Endodermal cell (in vitro differentiated cells): Measurements from ENCODE around the gene KATNB1. TPM values are rescaled to one million over a fixed set of nuclear protein-coding genes. Genes with fewer than 3 reads are reported as not detected.
"Not testable (repeated sequence)": the region's sequence is repeated elsewhere in the genome, so short reads cannot be mapped to it uniquely, and the experiment has no call there.

Experiments
- DNase-seq: peaks from one replicate; pipeline ENCODE4 v3.0.0-alpha.2; 2017
- H3K27ac ChIP-seq: 2 replicates; pipeline ENCODE4 v1.5.1; 2013; ENCODE audit warnings: mild to moderate bottlenecking, low read depth, low read length, moderate library complexity
- H3K27me3 ChIP-seq: 2 replicates; pipeline ENCODE4 v1.6.1; 2013; ENCODE audit warnings: mild to moderate bottlenecking, low read length, moderate library complexity; ENCODE audit not compliant: insufficient read depth, control insufficient read depth, poor library complexity, severe bottlenecking
- H3K36me3 ChIP-seq: 2 replicates; pipeline ENCODE4 v1.7.0; 2013; ENCODE audit warnings: mild to moderate bottlenecking, low read length, moderate library complexity; ENCODE audit not compliant: control insufficient read depth, insufficient read depth
- H3K4me1 ChIP-seq: one replicate; pipeline ENCODE4 v1.7.0; 2013; ENCODE audit warnings: low read length; ENCODE audit not compliant: control insufficient read depth, insufficient read depth
- H3K4me3 ChIP-seq: 2 replicates; pipeline ENCODE4 v1.5.1; 2013; ENCODE audit warnings: mild to moderate bottlenecking, low read length, moderate library complexity
- H3K9ac ChIP-seq: 2 replicates; pipeline ENCODE4 v1.6.1; 2013; ENCODE audit warnings: mild to moderate bottlenecking, low read length, moderate library complexity; ENCODE audit not compliant: poor library complexity, severe bottlenecking; ENCODE audit errors: extremely low read depth
- H3K9me3 ChIP-seq: 2 replicates; pipeline ENCODE4 v1.6.1; 2013; ENCODE audit warnings: mild to moderate bottlenecking, low read length, moderate library complexity; ENCODE audit not compliant: control insufficient read depth
- H3K27ac Mint-ChIP-seq: 2 replicates; pipeline ENCODE4 v1.8.0; 2020; ENCODE audit warnings: mixed read lengths
- H3K27me3 Mint-ChIP-seq: 2 replicates; pipeline ENCODE4 v1.8.0; 2021; ENCODE audit warnings: mild to moderate bottlenecking, mixed read lengths; ENCODE audit not compliant: insufficient read depth
- H3K36me3 Mint-ChIP-seq: 2 replicates; pipeline ENCODE4 v1.8.0; 2020; ENCODE audit warnings: low read depth, mixed read lengths
- H3K4me1 Mint-ChIP-seq: 2 replicates; pipeline ENCODE4 v1.8.0; 2020; ENCODE audit warnings: mixed read lengths
- H3K4me3 Mint-ChIP-seq: 2 replicates; pipeline ENCODE4 v1.8.0; 2020; ENCODE audit warnings: mild to moderate bottlenecking, moderate library complexity, mixed read lengths
- H3K9me3 Mint-ChIP-seq: 2 replicates; pipeline ENCODE4 v1.8.0; 2020; ENCODE audit warnings: mild to moderate bottlenecking, mixed read lengths
- CTCF ChIP-seq: fragments of 200-600 bp; sonication (generic); conservative IDR thresholded peaks from 2 replicates; pipeline ENCODE4 v1.5.0; 2021; ENCODE audit warnings: antibody characterized with exemption, mild to moderate bottlenecking
- WGBS, 2 experiments: methylation state at CpG; one replicate each; pipeline versions ENCODE4 v1.1.5 to v1.1.7; 2013; ENCODE audit warnings: missing lambda C conversion rate in 2 of 2, mixed read lengths in 1 of 2; ENCODE audit not compliant: insufficient coverage in 1 of 2, insufficient read length in 1 of 2; 5-methylcytosine and 5-hydroxymethylcytosine counted together
- total RNA-seq, 2 donors: library from RNA; stranded (reverse); fragmentation: NEBNext Ultra II Directional in 1 of 2; extraction: Animal tissue kit (Norgen Biotek cat#: 25700) in 1 of 2; gene quantifications; 2 replicates in 1 of 2; 3 replicates in 1 of 2; pipeline ENCODE4 v1.2.1, GENCODE V29; 2021

KATNB1 gene
- total RNA-seq, 2 donors from 2014 or later, result 26.1 to 32.4 TPM

GRCh38 chr16:57781349-57781740, 45.8 kb downstream of the KATNB1 start:
- Mint-ChIP-seq H3K27me3 (no peaks in the 10 kb centered on the region), H3K4me1 (peaks cover 4% of the 10 kb centered on the region), H3K4me3 (no peak overlapping the region), H3K36me3 (peaks cover 48% of the 10 kb centered on the region), H3K27ac (peak overlapping the region; percentile 13), H3K9me3 (no peaks in the 10 kb centered on the region)
- no peak overlapping the region for H3K27ac ChIP-seq
- H3K36me3 ChIP-seq, result peaks cover 53% of the 10 kb centered on the region
- TF ChIP-seq CTCF, result no peak
- DNase-seq, result no peak
- peaks cover 4% of the 10 kb centered on the region for H3K4me1 ChIP-seq
- H3K9ac ChIP-seq, result no peak overlapping the region
- no peaks in the 10 kb centered on the region for H3K27me3 ChIP-seq
- H3K9me3 ChIP-seq, result no peaks in the 10 kb centered on the region
- no peak overlapping the region for H3K4me3 ChIP-seq
- WGBS, 2 experiments, result 85% methylated on average over 1 of the region's 1 CpG; no CpG with 5 or more reads in 1 of the 2 experiments

- H3K27ac ChIP-seq, result no peak overlapping the region
- H3K36me3 ChIP-seq, result peaks cover 48% of the 10 kb centered on the region
- WGBS, 2 experiments, result 93 to 99% methylated on average over 8 to 10 of the region's 10 CpGs
- no peaks in the 10 kb centered on the region for H3K27me3 Mint-ChIP-seq
- no peak for TF ChIP-seq CTCF
- H3K4me1 ChIP-seq, result no peaks in the 10 kb centered on the region
- no peak overlapping the region for H3K27ac Mint-ChIP-seq
- no peak overlapping the region for H3K4me3 Mint-ChIP-seq
- no peaks in the 10 kb centered on the region for H3K27me3 ChIP-seq
- H3K4me1 Mint-ChIP-seq, result no peaks in the 10 kb centered on the region
- H3K9ac ChIP-seq, result no peak overlapping the region
- no peaks in the 10 kb centered on the region for H3K9me3 Mint-ChIP-seq
- H3K9me3 ChIP-seq, result no peaks in the 10 kb centered on the region
- H3K4me3 ChIP-seq, result no peak overlapping the region
- no peak for DNase-seq
- peaks cover 49% of the 10 kb centered on the region for H3K36me3 Mint-ChIP-seq
These were observed 46.4 kb downstream of the KATNB1 start for GRCh38 chr16:57781741-57782606.

GRCh38 chr16:57782607-57783055, 47.1 kb downstream of the KATNB1 start:
- not testable (repeated sequence) for H3K4me3 Mint-ChIP-seq, H3K9me3 Mint-ChIP-seq, DNase-seq, H3K4me1 ChIP-seq, H3K4me3 ChIP-seq, H3K27ac ChIP-seq, H3K4me1 Mint-ChIP-seq, H3K27me3 ChIP-seq, H3K9ac ChIP-seq, H3K27me3 Mint-ChIP-seq, H3K9me3 ChIP-seq
- peaks cover 49% of the 10 kb centered on the region for H3K36me3 ChIP-seq
- Mint-ChIP-seq H3K36me3 (peaks cover 50% of the 10 kb centered on the region), H3K27ac (peak overlapping the region; percentile 36)
- 87 to 92% methylated on average over 6 to 10 of the region's 11 CpGs for WGBS, 2 experiments
